Tibial artery (tissue), 4 donors: ENCODE data around the gene KIF12.

Experiments used
- DNase-seq, 2 donors: peaks; one replicate each; pipeline ENCODE4 v3.0.0-alpha.2; 2019
- H3K27ac ChIP-seq, 2 donors: fragments of 200-600 bp; sonication (generic) in 1 of 2; 1 replicate in 1 of 2; 2 replicates in 1 of 2; pipeline ENCODE4 v1.5.1; 2018 to 2019; ENCODE audit warnings: mild to moderate bottlenecking in 1 of 2
- H3K27me3 ChIP-seq, 2 donors: fragments of 200-600 bp; sonication (generic) in 1 of 2; one replicate each; pipeline versions ENCODE4 v1.5.1 to v1.6.0; 2016 to 2019
- H3K36me3 ChIP-seq, 3 donors: fragments of 200-600 bp; sonication (generic) in 2 of 3; one replicate each; pipeline ENCODE4 v1.5.1; 2016 to 2019; ENCODE audit warnings: mild to moderate bottlenecking in 2 of 3
- H3K4me1 ChIP-seq, 4 donors: fragments of 200-600 bp; sonication (generic) in 2 of 4; 1 replicate in 3 of 4; 2 replicates in 1 of 4; pipeline ENCODE4 v1.5.1; 2016 to 2019
- H3K4me3 ChIP-seq, 2 donors: fragments of 200-600 bp; sonication (generic) in 1 of 2; 1 replicate in 1 of 2; 2 replicates in 1 of 2; pipeline ENCODE4 v1.5.1; 2018 to 2019; ENCODE audit warnings: mild to moderate bottlenecking in 2 of 2
- H3K9me3 ChIP-seq, 3 donors: fragments of 200-600 bp; sonication (generic) in 1 of 3; one replicate each; pipeline ENCODE4 v1.5.1; 2016 to 2019
- intact Hi-C: fragments of 100-400 bp; cut with DNase I; formaldehyde crosslinking; loops from one replicate; pipeline ENCODE4 v1.15.0; 2023; ENCODE audit warnings: low total_unique reads
- TF ChIP-seq, protein P1 (sequence below), 2 experiments: fragments of 200-600 bp in 1 of 2; fragments of 450-650 bp in 1 of 2; IDR thresholded peaks; one replicate each; pipeline ENCODE4 v1.5.1; 2017 to 2019; ENCODE audit warnings: antibody characterized with exemption in 2 of 2, mild to moderate bottlenecking in 1 of 2, moderate library complexity in 1 of 2

Gene KIF12

DNA sequence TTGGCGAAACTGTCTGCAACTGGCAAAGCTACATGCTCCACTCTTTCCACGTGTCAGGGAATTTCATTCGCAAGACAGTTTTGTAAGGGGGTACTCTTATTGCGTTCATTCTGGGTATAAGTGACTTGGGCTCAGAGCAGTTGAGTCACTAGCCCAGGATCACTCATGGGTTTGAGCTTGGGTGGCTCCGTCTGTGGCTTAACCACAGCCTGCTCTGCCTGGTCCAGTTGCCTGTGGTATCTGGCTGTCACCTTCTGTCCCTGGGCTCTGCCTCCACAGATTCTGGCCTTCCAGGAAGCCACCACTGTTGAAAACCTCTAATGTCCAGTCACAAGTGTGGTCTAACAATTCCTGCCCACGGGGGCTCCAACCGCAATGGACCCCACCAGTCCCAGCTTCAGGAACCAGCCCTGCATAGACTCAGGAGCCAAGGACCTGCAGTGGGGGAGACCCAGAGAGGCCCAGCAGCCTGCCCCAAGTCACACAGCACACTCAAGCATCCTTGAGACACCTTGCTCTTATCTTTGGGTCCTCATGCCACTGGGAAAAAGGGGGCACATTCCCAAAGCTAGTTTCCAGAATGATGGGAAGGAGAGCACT lies 10.4 kb downstream of the KIF12 start:
- no peaks in the 10 kb centered on the region for H3K36me3 ChIP-seq
- H3K27ac ChIP-seq: no peak overlapping the region
- no peaks in the 10 kb centered on the region for H3K9me3 ChIP-seq
- no peaks in the 10 kb centered on the region for H3K4me1 ChIP-seq
- H3K4me3 ChIP-seq: no peak overlapping the region
- peaks cover 0 to 5% of the 10 kb centered on the region in 2 donors for H3K27me3 ChIP-seq
- TF ChIP-seq, protein P1, sequence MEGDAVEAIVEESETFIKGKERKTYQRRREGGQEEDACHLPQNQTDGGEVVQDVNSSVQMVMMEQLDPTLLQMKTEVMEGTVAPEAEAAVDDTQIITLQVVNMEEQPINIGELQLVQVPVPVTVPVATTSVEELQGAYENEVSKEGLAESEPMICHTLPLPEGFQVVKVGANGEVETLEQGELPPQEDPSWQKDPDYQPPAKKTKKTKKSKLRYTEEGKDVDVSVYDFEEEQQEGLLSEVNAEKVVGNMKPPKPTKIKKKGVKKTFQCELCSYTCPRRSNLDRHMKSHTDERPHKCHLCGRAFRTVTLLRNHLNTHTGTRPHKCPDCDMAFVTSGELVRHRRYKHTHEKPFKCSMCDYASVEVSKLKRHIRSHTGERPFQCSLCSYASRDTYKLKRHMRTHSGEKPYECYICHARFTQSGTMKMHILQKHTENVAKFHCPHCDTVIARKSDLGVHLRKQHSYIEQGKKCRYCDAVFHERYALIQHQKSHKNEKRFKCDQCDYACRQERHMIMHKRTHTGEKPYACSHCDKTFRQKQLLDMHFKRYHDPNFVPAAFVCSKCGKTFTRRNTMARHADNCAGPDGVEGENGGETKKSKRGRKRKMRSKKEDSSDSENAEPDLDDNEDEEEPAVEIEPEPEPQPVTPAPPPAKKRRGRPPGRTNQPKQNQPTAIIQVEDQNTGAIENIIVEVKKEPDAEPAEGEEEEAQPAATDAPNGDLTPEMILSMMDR (IDR thresholded peaks at IDR 0.05): no peak
- DNase-seq: peak in 1 of 2 donors; percentile 2
- intact Hi-C loops: loop anchor here (10.0 kb wide), 1 partner anchor 196 kb away; no protein-coding TSS in a partner anchor

DNA sequence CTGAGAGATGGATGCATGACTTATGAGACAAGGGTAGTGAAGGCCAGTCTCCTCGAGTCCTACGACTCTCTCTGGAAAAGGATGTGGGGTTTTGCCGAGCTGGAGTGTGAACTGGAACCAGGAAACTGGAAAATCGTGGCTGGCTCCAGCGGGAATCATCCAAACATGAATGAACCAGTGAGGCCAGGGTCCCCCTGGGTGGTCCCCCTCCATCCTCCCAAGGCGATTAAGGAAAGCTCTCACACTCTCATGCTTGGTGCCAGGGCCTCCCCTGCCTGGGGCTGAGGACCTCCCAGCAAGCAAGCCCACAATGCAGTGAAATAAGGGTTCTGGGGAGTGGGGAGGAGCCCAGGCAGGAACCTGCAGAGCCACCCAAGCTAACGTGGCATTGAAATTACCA lies 11.4 kb downstream of the KIF12 start:
- no peak overlapping the region for H3K27ac ChIP-seq
- no peak overlapping the region for H3K4me3 ChIP-seq
- H3K27me3 ChIP-seq: peaks cover 0 to 3% of the 10 kb centered on the region in 2 donors
- H3K4me1 ChIP-seq: peaks cover 0 to 2% (median under 1%) of the 10 kb centered on the region in 4 donors
- H3K9me3 ChIP-seq: no peaks in the 10 kb centered on the region
- intact Hi-C loops: loop anchor here (10.0 kb wide), 1 partner anchor 197 kb away; no protein-coding TSS in a partner anchor
- no peak for DNase-seq
- TF ChIP-seq, protein P1 (IDR thresholded peaks at IDR 0.05): no peak
- no peaks in the 10 kb centered on the region for H3K36me3 ChIP-seq

DNA sequence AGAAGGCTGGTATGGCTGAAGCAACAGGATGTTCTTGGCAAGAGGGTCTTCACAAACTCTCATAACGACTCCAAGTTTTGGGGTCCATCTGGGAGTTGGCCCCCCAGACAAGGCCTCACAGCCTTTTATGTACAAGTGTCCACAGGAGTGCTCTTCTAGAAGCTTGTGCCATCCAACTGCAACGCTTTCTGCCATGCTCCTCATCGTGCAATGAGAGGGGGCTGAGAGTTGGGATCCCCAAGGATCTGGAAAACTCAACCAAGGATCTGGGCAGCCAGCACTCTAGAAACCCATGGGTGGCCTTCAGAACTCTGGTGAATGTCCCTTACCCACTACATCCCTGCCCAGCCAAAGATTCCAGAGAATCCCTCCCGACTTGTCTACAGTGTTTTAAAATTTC lies 12.5 kb downstream of the KIF12 start:
- Histone ChIP-seq H3K4me3 (no peak overlapping the region), H3K9me3 (no peaks in the 10 kb centered on the region), H3K4me1 (peaks cover 0 to 5% (median 2%) of the 10 kb centered on the region in 4 donors), H3K36me3 (no peaks in the 10 kb centered on the region), H3K27ac (no peak overlapping the region), H3K27me3 (peaks cover 0 to 2% of the 10 kb centered on the region in 2 donors)
- intact Hi-C loops: loop anchor here (10.0 kb wide), 1 partner anchor 198 kb away; no protein-coding TSS in a partner anchor
- TF ChIP-seq, protein P1 (IDR thresholded peaks at IDR 0.05): no peak
- DNase-seq: no peak

DNA sequence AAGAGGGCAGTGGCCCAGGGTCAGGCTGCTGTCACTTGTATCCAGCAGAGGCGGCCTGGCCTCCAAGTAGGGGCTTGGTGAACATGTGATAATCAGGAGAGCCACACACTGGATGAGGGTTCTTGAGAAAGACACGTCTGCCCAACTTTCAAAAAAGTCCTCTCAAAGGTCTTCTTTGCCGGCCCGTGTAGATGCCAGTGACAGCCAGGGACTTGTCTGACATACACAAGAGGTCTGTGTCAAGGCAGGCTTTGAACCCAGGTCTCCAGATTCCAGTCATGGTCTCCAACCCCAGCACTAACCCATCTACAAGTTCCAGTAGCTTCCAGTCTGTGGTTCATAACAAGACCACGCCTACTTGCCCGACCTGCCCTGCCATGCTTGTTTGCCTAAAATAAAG lies 13.1 kb downstream of the KIF12 start:
- peaks cover 0 to 5% (median 2%) of the 10 kb centered on the region in 4 donors for H3K4me1 ChIP-seq
- DNase-seq: no peak
- H3K27me3 ChIP-seq: no peaks in the 10 kb centered on the region
- H3K27ac ChIP-seq: no peak overlapping the region
- TF ChIP-seq, protein P1 (IDR thresholded peaks at IDR 0.05): no peak
- no peaks in the 10 kb centered on the region for H3K36me3 ChIP-seq
- no peaks in the 10 kb centered on the region for H3K9me3 ChIP-seq
- no peak overlapping the region for H3K4me3 ChIP-seq
- intact Hi-C loops: loop anchor here (10.0 kb wide), 1 partner anchor 199 kb away; no protein-coding TSS in a partner anchor

DNA sequence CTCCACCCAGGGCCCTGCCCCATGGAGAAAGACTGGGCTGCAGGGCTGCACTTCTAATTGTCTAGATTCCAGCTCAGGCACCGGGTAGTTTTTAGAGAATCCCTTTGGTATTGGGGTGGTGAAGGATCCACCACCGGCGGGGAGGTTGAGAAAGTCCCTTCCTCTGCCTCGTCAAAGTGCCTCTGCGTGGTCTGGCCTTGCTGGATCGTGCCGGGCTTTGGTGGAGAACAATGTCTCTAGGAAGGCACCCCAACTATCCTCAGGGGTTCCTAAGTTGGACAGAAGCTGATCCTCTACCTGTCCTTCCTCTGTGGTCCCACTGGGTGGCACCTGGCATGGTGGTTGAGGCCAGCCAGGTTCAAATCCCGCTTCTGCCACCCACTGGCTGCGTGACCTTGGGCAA lies 13.7 kb downstream of the KIF12 start:
- DNase-seq: no peak
- Histone ChIP-seq H3K36me3 (no peaks in the 10 kb centered on the region), H3K4me1 (peaks cover 0 to 5% (median 2%) of the 10 kb centered on the region in 4 donors), H3K27ac (no peak overlapping the region), H3K4me3 (no peak overlapping the region), H3K9me3 (no peaks in the 10 kb centered on the region), H3K27me3 (no peaks in the 10 kb centered on the region)
- TF ChIP-seq, protein P1 (IDR thresholded peaks at IDR 0.05): no peak
- intact Hi-C loops: loop anchor here (10.0 kb wide), 1 partner anchor 199 kb away; no protein-coding TSS in a partner anchor
